22Rv1 (cell line): ENCODE data around the gene CEP76.
A peak's percentile ranks its signal among the peaks of the same experiment; 100 is the strongest.
"Not testable (repeated sequence)": the region's sequence is repeated elsewhere in the genome, so short reads cannot be mapped to it uniquely, and the experiment has no call there.

Source experiments
- H3K27ac ChIP-seq: fragments of 450-650 bp; 2 replicates; pipeline ENCODE4 v1.5.1; 2017
- CTCF ChIP-seq: fragments of 450-650 bp; IDR thresholded peaks from 2 replicates; pipeline ENCODE4 v1.5.1; 2017; ENCODE audit warnings: mild to moderate bottlenecking
- ZFX ChIP-seq: fragments of 450-650 bp; IDR thresholded peaks from 2 replicates; pipeline ENCODE4 v1.6.1; 2017; ENCODE audit warnings: antibody characterized with exemption, borderline replicate concordance

CEP76 gene

GRCh38 chr18:12645254-12645653 is 57.3 kb downstream of the CEP76 start:
- TF ChIP-seq CTCF (no peak), ZFX (no peak)
- H3K27ac ChIP-seq = peak overlapping the region; percentile 48

GRCh38 chr18:12643756-12644155 is 58.8 kb downstream of the CEP76 start:
- H3K27ac ChIP-seq = not testable (repeated sequence)

- TF ChIP-seq ZFX (no peak), CTCF (no peak)
- no peak overlapping the region for H3K27ac ChIP-seq
Measured at GRCh38 chr18:12640881-12641200, 61.7 kb downstream of the CEP76 start.

GRCh38 chr18:12639990-12640880 is 62.3 kb downstream of the CEP76 start:
- H3K27ac ChIP-seq = no peak overlapping the region
- no peak for TF ChIP-seq ZFX
- no peak for TF ChIP-seq CTCF

- no peak for TF ChIP-seq ZFX
- TF ChIP-seq CTCF = no peak
Measured at GRCh38 chr18:12638644-12639124, 63.8 kb downstream of the CEP76 start.

GRCh38 chr18:12637901-12638643 is 64.5 kb downstream of the CEP76 start:
- TF ChIP-seq ZFX (no peak), CTCF (no peak)
- H3K27ac ChIP-seq = no peak overlapping the region

More at GRCh38 chr18:12638644-12639124, 63.8 kb downstream of the CEP76 start:
- H3K27ac ChIP-seq = no peak overlapping the region

GRCh38 chr18:12637393-12637792 is 65.1 kb downstream of the CEP76 start:
- TF ChIP-seq CTCF = no peak
- no peak for TF ChIP-seq ZFX
- H3K27ac ChIP-seq = no peak overlapping the region
